Measurements from ENCODE around the gene HSPA12B. TPM values are rescaled to one million over a fixed set of nuclear protein-coding genes. Genes with fewer than 3 reads are reported as not detected.

The HSPA12B gene
- total RNA-seq, 1 experiment from 2014 or later, result 0.05 TPM

- no peak for DNase-seq (ENCODE audit: low read depth)
Measured at GRCh38 chr20:3765171-3765882, 32.8 kb downstream of the HSPA12B start.

DNA sequence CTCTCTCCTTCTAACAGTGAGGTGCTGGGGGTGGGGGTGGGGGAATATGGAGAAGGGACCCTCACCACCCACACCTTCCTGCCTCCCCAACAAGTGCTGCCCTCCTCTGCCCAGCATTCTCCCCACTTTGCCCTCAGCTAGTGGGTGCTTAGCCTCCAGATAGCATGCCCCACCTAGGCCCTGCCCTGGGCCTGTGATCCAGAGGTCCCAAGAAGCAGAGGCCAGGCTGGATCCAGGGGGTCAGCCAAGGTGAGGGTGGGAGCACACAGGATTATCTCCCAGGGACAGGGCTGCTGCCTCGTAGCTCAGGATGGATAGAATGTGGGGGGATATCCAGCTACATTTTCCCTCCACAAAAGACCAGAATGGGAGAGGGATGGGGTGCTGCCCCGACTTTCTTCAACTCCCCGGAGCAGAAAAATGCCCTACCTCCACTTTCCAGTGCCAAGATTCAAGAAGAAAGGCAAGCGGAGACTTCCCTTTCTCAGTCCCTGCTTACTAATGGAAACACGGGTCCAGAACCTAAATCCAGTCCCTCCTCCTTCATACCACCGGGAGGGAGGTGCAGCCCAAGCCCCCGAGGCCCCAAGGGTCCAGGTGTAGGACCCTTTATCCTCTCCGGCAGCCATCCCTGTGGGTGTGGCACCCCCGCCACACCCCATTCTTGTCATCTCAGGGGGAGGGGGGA is 34.1 kb downstream of the HSPA12B start:
- DNase-seq (ENCODE audit: low read depth), result no peak

GRCh38 chr20:3767110-3767426 is 34.6 kb downstream of the HSPA12B start:
- DNase-seq (ENCODE audit: low read depth), result no peak

DNA sequence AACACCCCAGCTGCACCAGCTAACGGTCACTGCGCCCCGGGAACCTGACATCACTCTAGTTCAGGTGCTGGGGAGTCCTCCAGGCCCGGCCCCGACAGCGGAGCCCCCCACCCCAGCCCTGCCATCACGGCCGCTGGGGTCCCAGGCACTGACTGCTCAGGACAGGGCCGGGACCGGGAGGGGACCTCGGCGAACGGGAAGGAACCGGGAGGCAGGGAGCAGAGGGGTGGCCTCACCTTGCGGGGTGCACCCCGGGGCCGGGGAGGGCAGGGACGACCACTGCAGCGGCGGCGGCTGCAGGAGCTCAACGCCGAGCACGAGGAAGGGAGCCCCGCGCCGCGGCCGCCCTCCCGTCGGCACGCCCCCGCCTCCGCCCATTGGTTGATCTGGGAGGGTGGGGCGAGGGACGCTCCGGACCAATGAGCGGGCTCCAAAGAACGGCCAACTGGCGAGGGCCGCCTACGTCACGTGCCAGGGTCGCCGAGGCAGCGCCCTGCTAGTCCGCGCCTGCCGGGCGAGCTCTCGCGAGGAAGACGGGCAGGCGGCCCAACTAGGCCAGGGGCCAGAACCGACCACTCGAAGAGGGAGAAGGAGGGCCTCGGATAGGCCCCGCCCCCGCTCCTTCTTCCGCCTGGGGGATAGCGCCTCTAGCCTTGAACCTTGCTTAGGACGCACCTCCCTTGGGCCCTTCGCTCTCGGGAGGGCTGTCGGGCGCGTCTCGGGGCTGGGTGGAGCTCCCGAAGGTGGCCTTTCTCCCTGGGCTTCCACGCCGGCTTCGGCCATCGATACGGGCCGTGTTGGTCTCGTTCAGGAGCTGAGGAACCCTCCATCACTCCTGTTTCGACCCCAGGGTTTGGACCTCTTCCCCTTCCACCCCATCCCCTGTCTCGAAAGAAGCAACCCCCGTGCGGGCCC is 35.2 kb downstream of the HSPA12B start, which contains the start of gene ADISSP:
Gene ADISSP, minus strand, starts transcription at position 327 of the 915 bp plus-strand sequence. CDS start 7,653 bp downstream, outside the sequence.
- DNase-seq (ENCODE audit: low read depth), result peak; percentile 99

DNA sequence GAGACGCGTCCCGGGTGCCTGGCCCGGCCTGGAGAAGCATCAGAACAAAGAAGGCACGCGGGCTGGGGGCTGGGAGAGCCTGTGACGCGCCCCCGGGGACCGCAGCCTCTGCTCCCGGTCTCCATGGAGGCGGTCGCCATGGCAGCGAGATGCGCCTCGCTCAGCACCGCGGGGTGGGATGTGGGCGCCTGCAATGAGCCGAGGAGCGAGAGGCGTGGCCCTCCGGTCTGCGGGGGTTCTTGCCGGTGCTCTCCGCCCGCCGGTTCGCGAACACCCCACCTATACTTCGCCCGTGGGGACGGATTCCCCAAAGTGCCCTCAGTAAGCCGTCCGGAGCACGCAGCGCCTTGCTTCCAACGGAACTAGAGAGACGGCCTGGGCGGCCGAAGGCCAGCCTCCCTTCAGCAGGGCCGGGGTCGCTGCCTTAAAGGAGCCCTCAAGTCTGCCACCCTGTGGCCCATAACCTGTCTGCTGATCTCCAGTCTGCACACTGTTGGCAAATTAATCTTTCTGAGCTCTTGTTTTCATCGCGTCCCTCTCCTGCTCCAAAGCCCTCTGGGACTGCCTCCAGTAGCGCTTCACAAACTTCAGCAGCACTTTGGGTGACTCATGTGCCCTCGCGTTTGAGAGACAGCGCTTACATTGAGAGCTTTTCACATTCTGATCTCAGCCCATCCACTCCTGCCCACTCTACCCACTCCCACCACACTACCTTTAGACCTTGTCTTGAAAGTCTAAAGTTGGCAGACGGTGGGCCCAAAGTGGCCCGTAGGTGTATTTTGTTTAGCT is 36.1 kb downstream of the HSPA12B start:
- DNase-seq (ENCODE audit: low read depth), result peak; percentile 94

DNA sequence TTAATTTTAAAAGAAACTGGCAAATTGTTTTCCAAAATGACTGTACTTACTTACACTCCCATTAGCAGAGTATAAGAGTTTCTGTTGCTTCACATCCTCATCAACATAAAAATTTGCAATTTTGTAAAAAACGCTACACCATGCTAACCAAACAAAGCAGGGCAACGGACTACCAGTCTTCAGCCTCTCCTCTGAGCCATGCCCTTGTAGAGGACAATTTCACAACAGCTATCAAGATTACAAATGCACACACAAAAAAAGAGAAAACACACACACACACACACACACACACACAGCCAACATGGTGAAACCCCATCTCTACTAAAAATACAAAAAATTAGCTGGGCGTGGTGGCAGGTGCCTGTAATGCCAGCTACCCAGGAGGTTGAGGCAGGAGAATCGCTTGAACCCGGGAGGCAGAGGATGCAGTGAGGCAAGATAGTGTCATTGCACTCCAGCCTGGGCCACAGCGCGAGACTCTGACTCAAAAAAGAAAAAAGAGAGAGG is 39.1 kb downstream of the HSPA12B start:
- no peak for DNase-seq (ENCODE audit: low read depth)

DNA sequence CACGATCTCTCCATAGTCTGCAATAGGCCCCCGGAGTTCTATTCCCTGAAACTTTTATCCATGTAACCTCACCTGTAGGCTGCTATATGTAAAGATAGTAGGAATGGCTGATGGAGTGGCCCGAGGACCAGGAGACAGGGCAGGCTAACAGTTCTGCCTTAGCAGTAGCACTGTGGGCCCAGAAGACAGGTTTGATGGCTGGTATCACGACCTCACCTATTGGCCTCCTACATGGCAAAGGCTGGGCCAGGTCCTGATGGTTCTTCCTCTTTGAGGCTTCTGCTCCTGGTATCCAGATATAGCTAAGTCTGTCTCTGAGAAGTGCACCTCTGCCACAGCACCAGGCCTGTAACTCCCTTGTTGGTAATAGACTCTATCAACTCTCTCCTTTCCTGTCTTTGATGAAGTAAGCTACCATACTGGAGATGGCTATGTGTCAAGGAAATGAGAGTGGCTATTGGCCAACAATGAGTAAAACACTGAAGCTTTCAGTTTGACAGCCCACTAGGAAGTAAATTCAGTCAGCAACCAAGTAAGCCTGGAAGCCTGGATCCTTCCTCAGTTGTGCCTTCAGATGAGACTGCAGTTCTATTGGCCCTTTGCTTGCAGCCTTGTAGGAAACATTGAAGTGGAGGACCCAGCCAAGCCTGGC is 43.1 kb downstream of the HSPA12B start:
- no peak for DNase-seq (ENCODE audit: low read depth)

DNA sequence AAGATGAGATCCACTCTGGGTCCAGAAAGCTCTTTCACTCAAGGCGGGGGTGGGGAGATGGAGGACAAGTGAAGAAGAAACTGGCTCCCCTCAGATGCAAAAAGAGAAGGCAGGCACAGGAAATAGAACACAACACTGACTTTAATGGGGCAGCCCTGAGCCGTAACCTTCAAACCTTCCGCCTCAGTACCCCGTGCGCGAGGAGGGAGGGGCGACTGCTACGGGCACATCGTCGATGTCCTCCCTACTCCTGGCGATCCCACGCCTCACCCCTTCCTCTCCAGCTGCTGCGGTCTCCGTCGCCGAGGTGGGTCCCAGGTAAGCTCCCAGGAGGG is 44.9 kb downstream of the HSPA12B start:
- no peak for DNase-seq (ENCODE audit: low read depth)

DNA sequence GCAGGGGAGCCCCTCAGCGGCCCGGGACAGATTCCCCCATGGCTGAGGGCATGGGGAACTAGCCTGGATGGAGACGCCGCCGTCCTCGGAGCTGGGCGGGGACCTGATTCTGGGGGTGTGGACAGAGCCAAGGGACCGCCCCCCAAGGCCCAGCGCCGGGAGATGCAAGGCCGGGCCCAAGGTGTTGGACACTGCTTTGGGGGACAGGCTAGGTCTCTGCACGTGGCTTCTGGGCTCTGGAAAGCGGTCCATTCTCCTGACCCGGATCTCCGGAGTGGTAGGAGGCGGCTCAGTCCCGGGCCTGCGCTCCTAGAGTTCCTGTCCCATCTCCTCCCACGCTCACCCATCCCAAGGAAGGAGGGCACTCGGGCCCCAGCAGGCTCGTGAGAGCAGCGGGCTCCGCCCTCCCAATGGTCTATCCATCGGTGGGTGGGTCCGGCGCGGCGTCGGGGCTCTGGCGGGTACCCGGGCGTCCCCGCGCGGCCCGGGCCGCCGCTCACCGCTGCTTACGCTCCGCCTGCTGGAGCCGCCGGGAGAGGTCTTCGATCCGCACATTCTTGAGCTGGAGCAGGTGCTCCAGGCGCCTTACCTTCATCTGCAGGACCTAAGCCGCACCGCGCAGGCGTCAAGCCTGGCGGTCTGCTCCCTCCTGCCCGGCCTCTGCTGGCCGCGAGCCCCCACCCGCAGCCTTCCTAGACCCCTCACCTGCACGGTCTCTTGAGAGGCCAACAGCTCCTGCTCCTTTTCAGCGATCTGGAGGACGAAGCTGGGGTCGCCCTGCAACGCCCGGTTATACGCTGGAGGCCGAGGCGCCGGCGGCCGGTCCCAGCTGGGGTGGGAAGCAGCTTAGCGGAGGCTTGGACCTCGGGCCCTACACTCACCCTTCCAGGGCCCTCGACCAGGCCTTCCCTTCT is 45.5 kb downstream of the HSPA12B start:
- peak; percentile 56 for DNase-seq (ENCODE audit: low read depth)

DNA sequence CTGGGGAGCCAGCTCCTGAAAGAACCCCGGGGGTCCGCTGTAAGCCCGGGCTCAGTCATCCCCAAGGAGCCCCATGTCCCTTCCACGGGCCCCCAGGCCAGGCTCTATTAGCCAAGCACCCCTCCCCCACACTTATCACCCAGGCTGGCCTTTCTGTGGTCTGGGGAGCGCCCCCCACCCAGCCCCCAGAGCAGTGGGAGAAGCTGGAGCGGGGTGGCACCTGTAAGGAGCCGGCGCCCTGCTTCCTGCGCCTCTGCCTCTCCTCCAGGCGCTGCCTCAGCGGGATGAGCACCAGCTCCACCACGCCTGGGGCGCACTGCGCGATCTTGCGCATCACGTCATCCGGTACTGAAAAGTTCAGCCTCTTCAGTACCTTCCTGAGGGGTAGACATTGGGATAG is 46.5 kb downstream of the HSPA12B start:
- no peak for DNase-seq (ENCODE audit: low read depth)

DNA sequence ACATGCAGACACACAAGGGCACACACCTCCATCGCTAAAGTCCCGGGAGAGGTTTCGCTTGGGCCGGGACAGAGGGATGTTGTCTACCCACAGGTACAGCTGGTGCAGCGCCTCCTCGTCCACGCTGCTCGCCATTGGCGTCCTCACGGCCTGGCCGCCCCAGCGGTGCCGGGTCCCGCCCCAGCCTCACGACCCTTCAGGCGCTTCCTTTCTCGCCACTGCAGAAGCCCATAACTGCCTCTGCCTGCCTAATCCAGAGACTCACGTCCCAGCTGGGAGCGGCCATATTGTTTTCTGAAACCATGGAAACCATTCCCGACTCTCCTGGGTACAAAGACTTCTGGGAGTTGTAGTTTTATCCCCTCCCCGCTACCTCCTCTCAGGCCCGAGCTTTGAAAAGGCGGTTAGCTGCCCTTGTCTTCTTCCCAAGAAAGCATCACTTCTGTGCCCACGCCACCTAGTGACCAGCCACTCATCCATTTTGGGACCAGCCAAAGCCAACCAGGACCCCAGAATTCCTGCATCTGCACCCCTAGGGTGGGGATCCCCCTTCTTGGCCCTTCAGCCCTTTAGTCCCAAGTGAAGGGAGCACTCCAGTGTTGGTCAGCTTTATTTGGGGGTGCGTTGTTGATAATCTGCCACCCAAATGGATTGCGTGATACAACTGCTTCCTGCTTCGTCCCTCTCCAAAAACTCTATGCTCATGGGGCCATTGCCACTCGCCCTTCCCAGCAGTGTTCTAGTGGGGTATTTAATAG is 48.8 kb downstream of the HSPA12B start, which contains the start of gene SPEF1:
Gene SPEF1, minus strand, starts transcription at position 296 of the 758 bp plus-strand sequence. Its CDS starts 161 bp downstream, at position 135.
- peak; percentile 100 for DNase-seq (ENCODE audit: low read depth)

- no peak for DNase-seq (ENCODE audit: low read depth)
Measured at GRCh38 chr20:3782597-3782996, 50.1 kb downstream of the HSPA12B start.

DNA sequence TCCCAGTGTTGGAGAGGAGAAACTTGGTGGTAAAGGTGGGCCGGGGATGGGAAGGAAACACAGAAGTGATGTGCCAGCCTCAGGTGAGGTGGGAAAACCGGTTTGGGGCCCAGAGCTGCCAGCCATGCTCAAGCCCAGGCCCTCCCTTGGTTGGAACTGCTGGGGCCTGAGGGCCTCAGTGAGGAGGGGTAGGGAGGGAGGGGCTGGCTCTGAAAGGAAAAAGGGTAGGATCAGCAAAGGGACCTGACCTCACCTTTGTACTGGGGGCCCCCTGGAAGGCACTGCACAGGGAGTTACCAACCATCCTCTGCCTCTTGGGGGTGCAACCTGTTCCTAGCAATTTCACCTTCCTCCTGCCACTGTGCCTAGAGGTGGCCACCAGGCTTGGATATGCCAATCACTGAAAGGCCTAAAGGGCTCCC is 50.6 kb downstream of the HSPA12B start:
- no peak for DNase-seq (ENCODE audit: low read depth)

DNA sequence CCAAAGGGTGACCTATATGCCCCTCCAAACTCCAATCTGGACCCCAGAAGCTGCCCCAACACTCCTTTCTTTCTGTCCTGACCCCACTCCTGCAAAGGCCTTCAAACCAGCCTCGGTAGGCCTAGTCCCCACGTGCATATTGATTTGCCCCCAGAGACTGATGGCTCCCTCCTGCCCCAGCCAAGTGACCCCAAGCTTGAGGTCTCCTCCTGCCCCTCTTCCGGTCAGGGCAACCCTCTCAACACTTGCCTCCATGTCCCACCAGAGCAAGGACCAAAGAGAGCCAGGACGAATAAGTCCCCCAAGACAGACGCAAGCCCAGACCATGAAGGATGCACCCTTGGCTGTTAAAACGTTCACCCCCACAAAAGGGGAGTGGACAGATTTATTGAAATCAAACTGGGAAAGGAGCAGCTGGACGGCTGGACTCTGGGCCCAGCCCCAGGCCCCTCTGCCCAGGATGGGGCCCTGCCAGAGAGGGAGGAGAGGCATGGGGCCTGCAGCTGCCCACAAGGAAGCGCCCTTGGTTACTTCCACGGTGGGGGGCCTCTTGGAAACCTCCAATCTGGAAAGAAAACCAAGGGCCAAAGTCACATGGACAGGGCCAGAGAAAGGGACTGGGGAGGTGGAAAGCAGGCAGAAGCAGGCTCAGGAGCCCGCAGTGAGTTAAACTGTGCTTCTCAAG is 51.2 kb downstream of the HSPA12B start:
- no peak for DNase-seq (ENCODE audit: low read depth)

GRCh38 chr20:3784216-3784853 is 51.9 kb downstream of the HSPA12B start:
- peak; percentile 74 for DNase-seq (ENCODE audit: low read depth)

- DNase-seq (ENCODE audit: low read depth), result no peak
Measured at GRCh38 chr20:3784863-3785239, 52.4 kb downstream of the HSPA12B start.

DNA sequence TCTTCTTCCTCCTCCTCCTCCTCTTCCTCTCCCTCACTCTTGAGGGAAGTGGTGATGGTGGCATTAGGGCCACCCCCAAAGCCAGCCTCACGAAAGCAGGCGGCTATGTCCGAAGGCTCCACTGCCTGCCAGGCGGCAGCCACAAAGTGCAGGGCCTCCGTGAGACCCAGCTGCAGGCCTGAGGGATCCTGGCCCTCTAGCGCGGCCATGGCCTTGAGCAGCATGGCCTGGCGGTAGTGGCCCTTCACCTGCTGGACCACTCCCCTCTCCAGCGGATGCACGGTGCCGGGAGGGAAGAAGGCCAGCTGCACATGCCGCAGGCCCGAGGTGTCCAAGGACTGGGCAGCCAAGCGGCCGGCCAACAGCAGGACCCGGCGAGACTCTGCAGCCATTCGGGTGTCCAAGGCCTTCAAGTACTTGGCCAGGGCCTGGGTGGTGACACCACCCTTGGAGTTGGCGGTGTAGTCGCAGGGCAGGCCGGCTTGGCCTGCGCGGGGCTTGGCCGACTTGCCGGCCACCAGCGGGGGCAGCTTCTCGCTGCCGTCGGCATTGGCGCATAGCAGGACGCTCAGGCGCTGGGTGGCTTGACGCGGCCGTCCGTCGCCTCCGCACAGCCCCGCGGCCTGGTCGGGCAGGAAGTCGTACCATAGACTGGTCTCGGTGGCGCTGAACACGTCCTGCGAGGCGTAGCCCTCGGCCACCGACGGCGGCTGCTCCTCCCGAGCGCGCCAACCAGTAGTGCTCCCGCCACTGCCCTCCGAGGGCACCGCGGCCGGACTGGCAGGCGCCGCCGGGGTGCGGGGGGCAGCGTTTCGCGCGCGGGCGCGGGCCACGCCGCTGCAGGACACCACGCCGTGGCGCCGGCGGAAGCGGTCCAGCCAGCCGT is 53.0 kb downstream of the HSPA12B start:
- DNase-seq (ENCODE audit: low read depth), result no peak
